ENCODE results near the gene PPP2R5C.
"Not testable (repeated sequence)": the region's sequence is repeated elsewhere in the genome, so short reads cannot be mapped to it uniquely, and the experiment has no call there.

The PPP2R5C gene

GRCh38 chr14:101966742-101967141 lies 205.2 kb downstream of the PPP2R5C start:
- no peak for DNase-seq (ENCODE audit: low spot score)

GRCh38 chr14:101968186-101968585 lies 206.7 kb downstream of the PPP2R5C start:
- no peak for DNase-seq (ENCODE audit: low spot score)

- no peak for DNase-seq (ENCODE audit: low spot score)
Measured at GRCh38 chr14:101969481-101969880, 208.0 kb downstream of the PPP2R5C start.

- DNase-seq (ENCODE audit: low spot score): no peak
Measured at GRCh38 chr14:101970830-101971400, 209.4 kb downstream of the PPP2R5C start.

DNA sequence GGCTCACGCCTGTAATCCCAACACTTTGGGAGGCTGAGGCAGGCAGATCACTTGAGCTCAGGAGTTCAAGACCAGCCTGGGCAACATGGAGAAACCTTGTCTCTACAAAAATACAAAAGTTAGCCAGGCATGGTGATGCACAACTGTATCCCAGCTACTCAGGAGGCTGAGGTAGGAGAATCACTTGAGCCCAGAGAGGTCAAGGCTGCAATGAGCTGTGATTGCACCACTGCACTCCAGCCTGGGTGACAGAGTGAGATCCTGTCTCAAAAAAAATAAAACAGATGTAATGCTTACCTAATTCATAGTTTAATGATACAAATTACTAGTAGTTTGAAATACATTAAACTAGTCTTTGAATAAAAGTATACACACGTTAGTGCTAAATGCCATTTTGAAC lies 209.9 kb downstream of the PPP2R5C start:
- not testable (repeated sequence) for DNase-seq (ENCODE audit: low spot score)

DNA sequence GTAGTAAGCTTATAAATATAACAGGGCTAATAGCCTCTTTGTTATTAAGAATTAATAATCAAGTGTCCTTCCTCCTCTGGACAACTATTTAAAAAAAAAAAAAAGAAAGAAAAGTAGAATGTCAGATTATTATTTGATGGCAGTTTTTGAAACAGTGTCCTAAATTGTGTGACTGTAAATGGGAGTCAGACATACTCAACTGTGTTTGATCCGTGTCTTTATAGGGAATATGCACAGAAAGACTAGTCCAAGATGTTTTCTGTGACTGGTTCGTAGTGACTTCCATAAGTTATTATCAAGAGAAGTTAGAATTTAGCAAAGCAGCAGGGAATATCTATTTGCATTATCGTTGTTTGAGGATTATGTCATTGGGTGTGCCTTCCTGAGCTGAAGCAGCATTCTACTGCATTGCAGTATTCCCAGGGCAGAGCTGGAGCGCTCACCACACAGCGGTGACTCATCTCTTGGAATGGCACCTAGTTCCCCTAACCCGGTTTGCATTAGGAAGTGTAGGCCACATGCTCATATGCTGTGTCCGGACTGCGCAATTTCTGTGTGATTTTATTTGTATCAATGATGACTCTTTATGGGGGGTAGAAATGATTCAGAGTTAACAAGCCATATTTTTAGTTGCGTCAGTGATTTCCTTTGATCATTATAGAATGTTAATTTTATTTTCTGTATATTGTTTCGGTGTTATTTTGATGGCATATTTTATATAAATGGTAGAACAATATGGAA lies 210.8 kb downstream of the PPP2R5C start:
- no peak for DNase-seq (ENCODE audit: low spot score)

- DNase-seq (ENCODE audit: low spot score): no peak
Measured at GRCh38 chr14:101973356-101973755, 211.8 kb downstream of the PPP2R5C start.

- DNase-seq (ENCODE audit: low spot score): no peak
Measured at GRCh38 chr14:101975231-101975630, 213.7 kb downstream of the PPP2R5C start.
